ENCODE results near the gene CCNO.

GRCh38 chr5:55254802-55255201, 21.4 kb upstream of the CCNO start:
- TF ChIP-seq USF2 (CRISPR knock-in tag; IDR thresholded peaks at IDR 0.05) (no peak), CTCF (IDR thresholded peaks at IDR 0.05) (no peak), ATF1 (CRISPR knock-in tag; IDR thresholded peaks at IDR 0.05) (no peak), HMGXB4 (CRISPR knock-in tag; IDR thresholded peaks at IDR 0.05) (no peak)
- TF ChIP-seq, protein P1, sequence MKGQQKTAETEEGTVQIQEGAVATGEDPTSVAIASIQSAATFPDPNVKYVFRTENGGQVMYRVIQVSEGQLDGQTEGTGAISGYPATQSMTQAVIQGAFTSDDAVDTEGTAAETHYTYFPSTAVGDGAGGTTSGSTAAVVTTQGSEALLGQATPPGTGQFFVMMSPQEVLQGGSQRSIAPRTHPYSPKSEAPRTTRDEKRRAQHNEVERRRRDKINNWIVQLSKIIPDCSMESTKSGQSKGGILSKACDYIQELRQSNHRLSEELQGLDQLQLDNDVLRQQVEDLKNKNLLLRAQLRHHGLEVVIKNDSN (CRISPR knock-in tag; IDR thresholded peaks at IDR 0.05) = no peak
